ENCODE measurements around the gene FAM53C.
A peak's percentile ranks its signal among the peaks of the same experiment; 100 is the strongest.
"Not testable (repeated sequence)": the region's sequence is repeated elsewhere in the genome, so short reads cannot be mapped to it uniquely, and the experiment has no call there.

FAM53C gene

DNA sequence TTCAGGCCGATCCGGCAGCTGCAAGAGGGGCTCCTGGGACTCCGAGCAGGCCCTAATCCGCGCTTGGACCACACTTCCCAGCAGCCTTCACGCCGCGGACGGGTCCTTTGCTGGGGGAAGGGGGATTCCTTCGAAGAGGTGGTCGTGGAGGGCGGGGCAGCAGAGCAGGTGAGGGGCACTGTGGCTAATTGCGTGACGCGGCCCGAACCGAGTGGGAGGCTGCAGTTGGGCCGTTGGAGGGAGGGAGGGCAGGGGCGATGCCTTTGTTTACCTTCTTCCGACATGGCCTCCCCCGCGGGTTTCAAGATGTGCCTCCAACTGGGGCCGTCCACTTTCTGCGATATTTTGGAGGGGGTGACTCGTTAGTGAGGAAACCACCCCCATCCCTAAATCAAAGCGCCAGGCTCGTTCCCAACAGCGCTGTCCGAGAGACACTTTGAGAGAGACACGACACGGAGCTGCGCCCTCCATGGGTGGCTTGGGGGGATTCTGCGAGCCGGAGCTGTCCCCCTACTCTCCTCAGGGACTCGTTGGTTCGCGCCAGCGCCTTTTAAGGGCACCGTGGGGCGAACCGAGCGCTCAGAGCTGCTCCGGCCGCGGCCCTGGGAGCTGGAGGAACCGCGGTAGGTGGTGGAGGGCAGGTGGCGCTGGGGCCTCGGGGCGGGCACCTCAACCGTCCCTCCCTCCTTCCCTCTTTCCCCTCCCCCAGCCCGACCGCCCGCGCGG, at the start of gene FAM53C:
TSS of gene FAM53C (plus strand) at position 582 of the 726 bp plus-strand sequence. CDS start 3,070 bp downstream, outside the sequence.
- peak; percentile 95 for DNase-seq

GRCh38 chr5:138289296-138289695, 48.8 kb upstream of the FAM53C start:
- DNase-seq: no peak

GRCh38 chr5:138303372-138303771, 34.7 kb upstream of the FAM53C start:
- DNase-seq: no peak

- DNase-seq: no peak
These were observed 32.3 kb upstream of the FAM53C start for GRCh38 chr5:138305797-138306196.

DNA sequence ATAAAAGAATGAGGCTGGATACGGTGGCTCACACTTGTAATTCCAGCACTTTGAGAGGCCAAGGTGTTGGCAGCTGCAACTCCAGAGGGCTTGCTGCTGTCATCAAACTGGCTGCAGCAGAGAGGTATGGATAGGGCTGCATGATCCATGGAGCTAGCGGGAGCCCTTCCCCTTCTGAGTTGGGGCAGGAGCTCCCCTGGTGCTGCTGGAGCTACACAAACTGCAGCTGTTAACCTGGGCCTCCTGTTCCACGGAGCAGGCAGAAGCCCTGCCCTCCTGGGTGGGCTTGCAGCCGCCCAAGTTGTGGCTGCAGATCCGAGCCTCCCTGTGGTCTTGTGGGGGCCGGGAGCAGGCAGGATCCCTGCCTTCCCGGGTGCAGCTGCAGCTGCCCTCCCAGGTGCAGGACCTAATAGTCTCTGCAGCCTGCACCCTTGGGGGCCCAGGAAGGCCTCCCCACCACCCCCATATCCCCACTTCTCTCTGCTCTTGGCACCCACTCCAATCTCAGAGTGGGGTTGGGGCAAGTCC, 22.3 kb upstream of the FAM53C start:
- DNase-seq: no peak

GRCh38 chr5:138316355-138316754, 21.7 kb upstream of the FAM53C start:
- no peak for DNase-seq

DNA sequence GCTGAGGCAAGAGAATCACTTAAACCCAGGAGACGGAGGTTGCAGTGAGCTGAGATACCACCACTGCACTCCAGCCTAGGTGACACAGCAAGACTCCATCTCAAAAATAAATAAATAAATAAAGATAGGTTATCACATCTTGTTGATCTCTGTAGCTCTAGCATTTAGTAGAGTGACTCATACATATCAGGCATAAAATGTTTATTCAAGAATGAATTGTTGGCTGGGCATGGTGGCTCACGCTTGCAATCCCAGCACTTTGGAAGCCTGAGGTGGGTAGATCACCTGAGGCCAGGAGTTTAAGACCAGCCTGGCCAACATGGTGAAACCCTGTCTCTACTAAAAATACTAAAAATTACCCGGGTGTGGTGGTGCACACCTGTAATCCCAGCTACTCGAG, 19.9 kb upstream of the FAM53C start:
- DNase-seq: not testable (repeated sequence)

DNA sequence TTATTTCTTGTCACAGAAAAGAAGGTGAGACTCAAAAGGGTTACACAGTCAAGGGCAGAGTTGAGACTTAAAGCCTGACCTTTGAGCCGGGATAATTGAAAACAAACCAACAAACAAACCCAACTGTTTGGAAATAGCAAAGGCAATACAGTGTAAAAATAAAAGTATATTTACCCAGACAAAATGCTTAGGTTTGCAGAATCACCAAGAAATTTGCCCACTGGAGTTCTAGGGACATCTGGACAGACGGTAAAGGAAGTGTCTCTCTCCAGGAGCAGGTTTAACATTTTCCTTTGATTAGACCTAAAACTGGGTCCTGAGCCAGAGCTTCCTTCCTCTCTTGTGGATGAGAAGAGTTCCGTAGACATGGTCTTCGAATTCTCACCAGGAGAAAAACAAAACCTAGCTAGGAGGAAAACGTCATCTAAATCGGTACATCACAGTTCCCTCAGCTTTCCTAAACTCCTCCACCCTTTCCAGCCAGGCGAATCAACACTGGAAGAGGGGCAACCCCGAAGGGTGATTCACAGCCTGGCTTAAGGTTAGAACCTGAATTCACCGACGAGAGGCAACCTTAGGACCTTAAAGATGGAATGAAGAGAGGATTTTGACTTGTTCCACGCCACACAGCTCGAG, 7.1 kb upstream of the FAM53C start:
- no peak for DNase-seq

DNA sequence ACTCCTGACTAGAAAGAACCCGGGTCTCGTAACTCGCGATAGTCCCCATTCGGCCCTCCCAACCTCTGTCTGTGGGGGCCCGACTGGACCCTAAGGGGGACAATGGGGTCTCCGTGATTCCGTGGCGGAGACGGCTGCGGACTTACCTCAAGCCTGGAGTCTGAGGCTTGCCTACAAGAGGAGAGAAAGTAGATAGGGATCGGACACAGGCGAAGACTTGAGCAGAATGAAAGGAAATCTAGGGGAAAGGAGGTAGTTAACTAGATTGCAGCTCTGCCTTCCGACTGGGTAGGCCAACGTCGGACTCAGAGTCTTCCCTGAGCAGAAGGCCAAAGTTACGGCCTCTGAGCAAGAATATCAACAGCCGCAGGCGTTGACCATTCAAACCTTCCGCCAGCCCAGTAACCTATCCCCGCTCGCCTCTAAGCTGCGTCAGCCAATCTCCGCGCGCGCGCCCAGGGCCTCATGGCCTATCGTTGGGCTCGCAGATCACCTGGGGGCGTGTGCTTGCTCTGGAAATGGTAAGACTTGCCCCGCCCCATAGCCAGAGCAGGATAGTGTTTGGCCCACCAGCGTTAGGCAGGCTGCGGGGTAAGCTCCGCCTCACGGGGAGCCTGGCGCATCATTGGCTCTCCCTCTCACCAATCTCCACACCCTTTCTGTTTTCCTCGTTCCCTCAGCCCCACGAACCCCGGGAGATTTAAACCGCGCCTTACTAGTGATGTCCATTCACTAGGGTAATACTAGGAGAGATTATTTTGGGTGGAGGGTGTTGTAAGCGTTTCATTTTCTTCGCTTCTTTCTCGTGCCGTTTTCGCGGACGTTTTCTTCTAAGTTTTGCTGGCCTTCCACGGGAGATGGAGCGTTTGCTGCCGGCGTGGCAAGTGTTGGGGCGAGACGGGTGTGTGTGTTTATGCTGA, 6.4 kb upstream of the FAM53C start, which contains the start of gene CDC25C:
TSS of gene CDC25C (minus strand) at position 356 of the 920 bp plus-strand sequence. CDS start 624 bp downstream, outside the sequence.
- DNase-seq: peak; percentile 98

DNA sequence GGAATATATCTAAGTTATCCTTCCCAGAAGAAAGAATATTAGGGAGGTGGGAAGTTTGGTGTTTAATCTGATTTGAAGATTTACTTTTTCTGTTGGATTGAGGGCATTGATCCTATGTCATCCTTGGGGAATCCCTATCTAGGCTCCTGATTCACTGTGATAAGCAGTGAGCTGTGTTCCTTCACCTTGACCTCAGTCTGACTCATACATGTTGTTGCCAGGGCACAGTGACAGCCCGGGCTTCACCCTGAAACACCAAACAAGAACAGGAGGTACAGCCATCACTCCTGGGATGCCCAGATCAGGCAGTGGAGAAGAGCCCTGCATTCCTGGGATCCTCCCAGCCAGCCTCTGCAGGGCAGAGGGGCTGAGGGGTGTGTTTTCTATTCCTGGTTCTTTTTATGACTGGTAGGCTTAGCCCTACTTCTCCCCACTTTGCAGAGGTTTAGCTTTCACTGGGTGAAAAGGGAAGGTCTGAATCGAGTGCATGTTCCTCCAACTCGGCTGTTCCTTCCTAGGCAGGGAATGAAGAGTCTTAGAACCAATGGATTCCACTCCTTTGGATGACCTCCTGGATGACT, 3.1 kb upstream of the FAM53C start:
- no peak for DNase-seq

- no peak for DNase-seq
These were observed 948 bp upstream of the FAM53C start for GRCh38 chr5:138336952-138337684.

GRCh38 chr5:138338411-138339090, 485 bp downstream of the FAM53C start:
- DNase-seq: no peak

DNA sequence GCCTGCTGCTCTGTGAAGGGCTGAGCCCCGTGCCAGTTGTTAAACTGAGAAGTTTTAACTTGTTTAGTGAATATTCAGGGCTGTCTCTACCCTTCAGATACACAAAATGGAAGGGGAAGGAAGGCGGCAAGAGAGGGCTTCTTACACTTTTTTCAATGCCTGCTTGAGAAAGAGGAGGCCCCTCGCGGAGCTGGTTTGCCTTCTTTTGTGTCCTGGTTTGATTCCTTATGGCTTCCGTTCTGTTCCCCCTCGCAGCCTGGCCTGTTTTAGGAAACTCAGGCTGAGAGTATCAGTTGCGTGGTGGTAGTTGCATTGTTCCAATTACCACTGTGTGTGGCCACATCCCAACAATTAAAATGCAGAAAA, 1.0 kb downstream of the FAM53C start:
- DNase-seq: no peak

DNA sequence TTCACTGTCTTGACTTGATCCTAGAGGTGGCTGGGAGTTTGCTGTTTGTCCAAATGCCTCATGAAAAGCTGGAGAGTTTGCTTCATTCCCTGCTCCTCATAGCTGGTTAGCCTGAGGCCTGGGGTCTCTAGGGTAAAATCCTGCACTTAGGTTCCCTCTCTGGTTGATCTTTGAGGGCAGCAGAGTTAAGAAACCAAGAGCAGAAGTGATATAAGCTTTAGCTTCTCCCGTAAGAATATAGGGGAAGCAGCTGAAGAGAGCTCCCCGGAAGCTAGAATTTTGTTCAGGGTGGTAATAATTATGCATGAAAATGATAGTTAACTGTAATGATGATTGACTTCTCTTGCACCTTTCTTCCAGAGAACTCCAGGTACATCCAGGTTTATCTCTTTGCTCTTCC, 1.4 kb downstream of the FAM53C start:
- DNase-seq: no peak

- DNase-seq: no peak
These were observed 1.9 kb downstream of the FAM53C start for GRCh38 chr5:138340008-138340407.

GRCh38 chr5:138344887-138345622, 7.0 kb downstream of the FAM53C start:
- DNase-seq: no peak

GRCh38 chr5:138346889-138347288, 8.8 kb downstream of the FAM53C start:
- no peak for DNase-seq

GRCh38 chr5:138349852-138350562, 11.9 kb downstream of the FAM53C start:
- no peak for DNase-seq

DNA sequence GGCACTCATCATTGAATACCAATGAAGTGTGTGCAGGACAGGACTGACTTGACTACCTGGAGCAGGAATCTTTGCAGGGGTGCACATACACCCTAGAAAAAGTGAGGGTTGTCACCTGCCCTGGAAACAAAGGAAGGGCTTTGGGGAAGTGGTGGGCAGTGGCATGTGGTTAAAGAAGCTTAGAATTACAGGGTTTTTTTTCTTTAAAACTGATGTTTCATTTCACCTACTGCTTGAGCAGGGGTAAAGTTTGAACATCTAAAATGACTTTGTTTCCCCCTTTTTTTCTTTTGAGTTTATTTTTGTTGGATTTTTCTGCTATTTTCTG, 12.5 kb downstream of the FAM53C start:
- DNase-seq: no peak

DNA sequence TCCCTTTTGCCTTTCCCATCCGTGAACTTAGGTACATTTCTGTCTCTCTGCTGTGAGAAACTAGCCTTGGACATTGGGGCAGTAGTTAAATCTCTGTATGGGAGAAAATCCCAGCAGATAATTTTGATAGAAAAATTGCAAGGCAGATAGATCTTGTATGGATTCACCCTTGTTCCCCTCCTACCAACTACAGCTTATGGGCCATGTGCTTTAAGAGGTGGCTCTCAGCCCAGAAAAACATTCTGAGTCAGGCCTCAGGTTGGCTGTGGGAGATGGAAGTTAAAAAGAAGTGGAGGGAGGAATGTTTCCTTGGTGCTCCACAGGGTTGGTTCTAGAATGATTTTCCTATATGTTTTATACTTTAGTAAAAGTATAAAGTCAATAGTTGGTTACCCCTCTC, 13.0 kb downstream of the FAM53C start:
- no peak for DNase-seq

Data from CD4-positive, alpha-beta T cell treated with Interleukin-10 for 1 hour (primary cell).